CD4-positive, CD25-positive, alpha-beta regulatory T cell (primary cell): ENCODE data around the gene TSHZ3. TPM values are rescaled to one million over a fixed set of nuclear protein-coding genes. Genes with fewer than 3 reads are reported as not detected.

Experiments used
- ATAC-seq, 2 donors: fragments of 150-1000 bp; cut with Tn5 transposase; one replicate each; pipeline ENCODE4 v1.10.0; 2021; ENCODE audit warnings: low read depth in 2 of 2, moderate number of reproducible peaks in 2 of 2, moderate library complexity in 1 of 2
- DNase-seq, 3 donors: peaks; one replicate each; pipeline versions ENCODE4 v3.0.0 to v3.0.0-alpha.2; 2012 to 2022; ENCODE audit warnings: mixed read lengths in 1 of 3
- H3K27ac ChIP-seq: one replicate; pipeline ENCODE4 v1.7.0; 2013; ENCODE audit warnings: mild to moderate bottlenecking, low read length; ENCODE audit not compliant: insufficient read depth, poor library complexity, severe bottlenecking
- H3K27me3 ChIP-seq: one replicate; pipeline ENCODE4 v1.7.0; 2013; ENCODE audit warnings: low read length; ENCODE audit not compliant: control insufficient read depth, insufficient read depth
- H3K36me3 ChIP-seq: one replicate; pipeline ENCODE4 v1.7.0; 2013; ENCODE audit warnings: mild to moderate bottlenecking, low read length, moderate library complexity; ENCODE audit not compliant: control insufficient read depth, insufficient read depth
- H3K4me1 ChIP-seq: 2 replicates; pipeline ENCODE4 v1.7.0; 2013; ENCODE audit warnings: mild to moderate bottlenecking, low read length; ENCODE audit not compliant: insufficient read depth, control insufficient read depth, poor library complexity, severe bottlenecking
- H3K4me3 ChIP-seq: one replicate; pipeline ENCODE4 v1.7.0; 2013; ENCODE audit warnings: low read depth, mild to moderate bottlenecking, low read length, moderate library complexity
- H3K9me3 ChIP-seq, 2 experiments: 1 replicate in 1 of 2; 2 replicates in 1 of 2; pipeline ENCODE4 v1.7.0; 2013; ENCODE audit warnings: low read length in 2 of 2, mild to moderate bottlenecking in 1 of 2, moderate library complexity in 1 of 2; ENCODE audit not compliant: control insufficient read depth in 2 of 2
- H3K27ac Mint-ChIP-seq, 3 donors: one replicate each; pipeline ENCODE4 v1.8.0; 2020 to 2022; ENCODE audit warnings: mild to moderate bottlenecking in 3 of 3, mixed read lengths in 3 of 3, moderate library complexity in 2 of 3
- H3K27me3 Mint-ChIP-seq: one replicate; pipeline ENCODE4 v1.8.0; 2022; ENCODE audit warnings: mild to moderate bottlenecking, mixed read lengths
- H3K36me3 Mint-ChIP-seq: one replicate; pipeline ENCODE4 v1.8.0; 2020; ENCODE audit warnings: mixed read lengths
- H3K4me1 Mint-ChIP-seq, 4 donors: one replicate each; pipeline ENCODE4 v1.8.0; 2020 to 2022; ENCODE audit warnings: mixed read lengths in 4 of 4, mild to moderate bottlenecking in 1 of 4
- H3K4me3 Mint-ChIP-seq, 4 donors: one replicate each; pipeline ENCODE4 v1.8.0; 2020 to 2022; ENCODE audit warnings: mild to moderate bottlenecking in 4 of 4, mixed read lengths in 4 of 4, moderate library complexity in 3 of 4
- H3K9me3 Mint-ChIP-seq, 7 donors: one replicate each; pipeline ENCODE4 v1.8.0; 2020 to 2022; ENCODE audit warnings: mixed read lengths in 7 of 7, mild to moderate bottlenecking in 3 of 7, moderate library complexity in 2 of 7
- polyA plus RNA-seq, 4 donors: library from polyadenylated mRNA; unstranded; fragments of 300-500 nt; fragmentation: Illumina TruSeq; gene quantifications; one replicate each; pipeline ENCODE4 v1.2.3, GENCODE V29; 2021
- total RNA-seq: library from RNA; stranded (reverse); gene quantifications from one replicate; pipeline ENCODE4 v1.2.3, GENCODE V29; 2022

The TSHZ3 gene
- total and polyA plus RNA-seq, 5 donors from 2014 or later = 0.24 to 2.5 (median 0.96) TPM

DNA sequence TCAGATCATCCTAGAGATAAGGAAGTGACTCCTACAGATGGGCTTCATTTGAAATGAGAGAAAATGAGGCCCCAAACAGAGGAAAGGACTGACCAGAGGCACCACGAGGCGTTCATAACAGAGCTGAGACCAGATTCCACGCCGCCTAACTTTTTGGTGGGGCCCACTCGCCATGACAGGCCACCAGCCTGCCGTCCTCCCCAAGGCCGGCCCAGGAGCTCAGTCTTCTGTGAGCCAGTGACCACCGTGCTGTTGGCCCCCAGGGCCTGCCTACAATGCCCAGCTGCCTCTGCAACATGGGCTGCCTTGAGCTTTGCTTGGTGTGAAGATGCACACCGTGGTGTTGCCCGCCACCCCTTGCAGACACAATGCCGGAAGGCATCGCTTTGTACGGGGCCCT is 40.5 kb downstream of the TSHZ3 start:
- Histone ChIP-seq H3K36me3 (no peaks in the 10 kb centered on the region), H3K27me3 (no peaks in the 10 kb centered on the region), H3K27ac (no peak overlapping the region), H3K9me3 (no peaks in the 10 kb centered on the region), H3K4me3 (no peak overlapping the region), H3K4me1 (no peaks in the 10 kb centered on the region)
- DNase-seq = no peak
- Mint-ChIP-seq H3K27ac (no peak overlapping the region), H3K9me3 (no peaks in the 10 kb centered on the region), H3K27me3 (no peaks in the 10 kb centered on the region), H3K36me3 (no peaks in the 10 kb centered on the region), H3K4me1 (no peaks in the 10 kb centered on the region), H3K4me3 (peak overlapping the region in 1 of 4 donors; percentile 10)
- ATAC-seq = no peak

DNA sequence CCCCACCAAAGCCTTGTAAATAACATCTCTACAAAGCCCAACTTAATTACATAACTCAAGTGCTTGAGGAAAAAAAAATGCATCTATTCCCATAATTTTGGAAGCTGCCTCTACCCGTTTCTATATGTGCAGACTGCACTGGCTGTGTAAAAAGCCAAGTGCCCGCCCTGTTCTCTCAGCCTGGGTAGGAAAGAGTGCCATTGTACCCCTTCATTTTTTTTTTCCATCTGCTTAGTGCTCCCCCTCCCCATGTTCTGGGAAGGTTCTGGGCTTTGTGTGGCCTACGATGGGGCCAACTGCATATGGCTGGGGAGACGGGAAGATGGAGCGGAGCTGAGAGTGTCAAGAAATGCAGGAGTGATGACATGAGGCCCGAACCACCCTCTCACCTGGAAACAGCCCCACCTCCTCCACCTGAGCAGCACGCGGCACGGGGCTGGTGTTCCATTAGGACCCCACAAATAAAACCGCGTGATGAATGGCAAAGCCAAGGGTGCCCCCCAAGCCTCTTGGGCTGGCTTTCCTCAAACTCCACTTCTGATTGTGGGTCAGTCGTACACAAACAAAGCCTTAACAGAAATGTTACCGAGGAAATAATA is 42.1 kb downstream of the TSHZ3 start:
- no peak overlapping the region for H3K4me3 ChIP-seq
- no peaks in the 10 kb centered on the region for H3K36me3 ChIP-seq
- no peak for DNase-seq
- no peaks in the 10 kb centered on the region for H3K9me3 Mint-ChIP-seq
- H3K4me1 ChIP-seq = no peaks in the 10 kb centered on the region
- no peaks in the 10 kb centered on the region for H3K27me3 ChIP-seq
- H3K4me1 Mint-ChIP-seq = no peaks in the 10 kb centered on the region
- no peaks in the 10 kb centered on the region for H3K27me3 Mint-ChIP-seq
- H3K27ac Mint-ChIP-seq = no peak overlapping the region
- H3K36me3 Mint-ChIP-seq = no peaks in the 10 kb centered on the region
- no peak overlapping the region for H3K27ac ChIP-seq
- no peak overlapping the region for H3K4me3 Mint-ChIP-seq
- no peak for ATAC-seq
- H3K9me3 ChIP-seq = no peaks in the 10 kb centered on the region

GRCh38 chr19:31306006-31306753 is 43.1 kb downstream of the TSHZ3 start:
- no peaks in the 10 kb centered on the region for H3K36me3 Mint-ChIP-seq
- DNase-seq (no peak), ATAC-seq (no peak)
- Histone ChIP-seq H3K4me1 (no peaks in the 10 kb centered on the region), H3K27me3 (no peaks in the 10 kb centered on the region), H3K9me3 (no peaks in the 10 kb centered on the region), H3K36me3 (no peaks in the 10 kb centered on the region), H3K4me3 (no peak overlapping the region), H3K27ac (no peak overlapping the region)
- no peaks in the 10 kb centered on the region for H3K4me1 Mint-ChIP-seq
- H3K27me3 Mint-ChIP-seq = no peaks in the 10 kb centered on the region
- H3K27ac Mint-ChIP-seq = no peak overlapping the region
- H3K4me3 Mint-ChIP-seq = no peak overlapping the region
- no peaks in the 10 kb centered on the region for H3K9me3 Mint-ChIP-seq

DNA sequence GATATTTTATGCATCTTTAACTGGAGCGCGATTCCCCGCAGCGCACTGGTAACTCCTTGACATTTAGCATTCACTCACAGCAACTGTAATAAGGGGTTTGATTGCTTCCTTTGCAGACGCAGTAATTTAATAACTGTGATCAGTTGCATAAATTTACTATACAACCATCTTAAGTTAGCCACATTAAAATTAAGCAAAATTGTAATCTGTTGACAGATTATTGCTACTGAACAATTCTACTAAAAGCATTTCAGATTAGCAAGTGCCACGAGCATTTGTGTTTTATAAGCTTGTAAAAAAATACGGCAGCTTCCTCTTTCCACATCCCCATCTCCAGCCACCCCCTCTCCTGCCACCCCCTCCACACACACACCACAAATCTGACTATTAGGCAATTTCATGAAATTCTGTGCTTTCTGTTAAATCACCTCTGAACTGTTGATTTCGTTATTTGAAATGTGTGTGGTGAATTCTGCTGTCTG is 44.4 kb downstream of the TSHZ3 start:
- H3K4me1 ChIP-seq = no peaks in the 10 kb centered on the region
- no peaks in the 10 kb centered on the region for H3K4me1 Mint-ChIP-seq
- H3K4me3 ChIP-seq = no peak overlapping the region
- ATAC-seq (no peak), DNase-seq (no peak)
- H3K36me3 ChIP-seq = no peaks in the 10 kb centered on the region
- no peaks in the 10 kb centered on the region for H3K9me3 ChIP-seq
- no peak overlapping the region for H3K27ac ChIP-seq
- H3K9me3 Mint-ChIP-seq = no peaks in the 10 kb centered on the region
- no peaks in the 10 kb centered on the region for H3K36me3 Mint-ChIP-seq
- H3K27me3 ChIP-seq = no peaks in the 10 kb centered on the region
- no peaks in the 10 kb centered on the region for H3K27me3 Mint-ChIP-seq
- H3K27ac Mint-ChIP-seq = no peak overlapping the region
- H3K4me3 Mint-ChIP-seq = no peak overlapping the region

DNA sequence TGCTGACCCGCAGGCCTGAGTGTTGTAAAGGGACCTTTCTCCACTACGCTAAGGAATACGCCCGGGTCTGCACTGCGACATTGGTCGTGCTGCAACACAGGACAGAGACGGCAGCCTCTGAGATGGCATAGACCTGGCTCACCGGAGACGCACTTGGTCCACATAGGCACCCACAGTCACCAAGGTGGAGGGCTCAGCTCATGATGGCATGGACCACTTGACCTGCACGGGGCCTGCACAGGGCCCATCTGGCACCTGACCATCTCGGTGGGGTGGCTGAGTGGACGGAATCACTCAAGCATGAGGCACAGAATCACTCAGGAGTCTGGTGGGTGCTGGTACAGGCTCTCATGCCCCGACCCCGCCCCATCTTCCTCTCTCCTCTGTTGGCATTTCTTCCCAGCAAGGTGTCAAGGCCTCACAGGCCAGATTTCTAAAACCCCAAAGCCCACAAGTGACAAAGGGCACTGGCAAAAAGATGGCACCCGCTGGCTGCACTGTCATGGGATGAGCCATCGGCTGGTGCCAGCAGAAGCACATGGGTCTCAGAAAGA is 45.9 kb downstream of the TSHZ3 start:
- Mint-ChIP-seq H3K27me3 (no peaks in the 10 kb centered on the region), H3K4me1 (no peaks in the 10 kb centered on the region), H3K36me3 (no peaks in the 10 kb centered on the region), H3K9me3 (no peaks in the 10 kb centered on the region), H3K4me3 (no peak overlapping the region), H3K27ac (no peak overlapping the region)
- no peak overlapping the region for H3K4me3 ChIP-seq
- H3K36me3 ChIP-seq = no peaks in the 10 kb centered on the region
- H3K27ac ChIP-seq = no peak overlapping the region
- no peaks in the 10 kb centered on the region for H3K27me3 ChIP-seq
- no peak for ATAC-seq
- no peak for DNase-seq
- H3K9me3 ChIP-seq = no peaks in the 10 kb centered on the region
- H3K4me1 ChIP-seq = no peaks in the 10 kb centered on the region

GRCh38 chr19:31301306-31301980 is 47.8 kb downstream of the TSHZ3 start:
- H3K4me3 ChIP-seq = no peak overlapping the region
- Mint-ChIP-seq H3K4me3 (no peak overlapping the region), H3K9me3 (no peaks in the 10 kb centered on the region), H3K27ac (no peak overlapping the region), H3K4me1 (no peaks in the 10 kb centered on the region), H3K36me3 (no peaks in the 10 kb centered on the region), H3K27me3 (no peaks in the 10 kb centered on the region)
- DNase-seq = no peak
- no peaks in the 10 kb centered on the region for H3K27me3 ChIP-seq
- no peak overlapping the region for H3K27ac ChIP-seq
- no peaks in the 10 kb centered on the region for H3K4me1 ChIP-seq
- no peaks in the 10 kb centered on the region for H3K9me3 ChIP-seq
- no peak for ATAC-seq
- no peaks in the 10 kb centered on the region for H3K36me3 ChIP-seq

DNA sequence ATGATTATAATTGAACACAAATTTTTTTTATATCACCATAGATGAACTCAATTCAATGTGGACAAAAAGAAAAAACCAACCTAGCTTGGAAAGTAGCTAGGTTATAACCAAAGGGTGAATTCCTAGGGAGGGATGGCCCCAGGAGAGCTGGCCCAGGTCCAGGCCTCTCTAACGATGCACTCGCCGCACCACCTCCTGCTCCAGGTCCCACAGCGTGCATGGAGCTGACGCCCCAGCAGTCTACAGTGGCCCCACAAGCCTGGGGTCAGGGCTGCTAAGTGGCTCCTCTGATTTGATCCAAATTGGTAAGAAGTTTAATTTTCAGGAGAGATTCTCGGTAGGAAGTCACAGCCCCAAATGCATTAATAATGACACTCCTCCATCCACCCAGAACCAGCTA is 48.8 kb downstream of the TSHZ3 start:
- no peaks in the 10 kb centered on the region for H3K4me1 ChIP-seq
- H3K27ac Mint-ChIP-seq = no peak overlapping the region
- no peaks in the 10 kb centered on the region for H3K9me3 Mint-ChIP-seq
- no peaks in the 10 kb centered on the region for H3K36me3 Mint-ChIP-seq
- ATAC-seq = no peak
- no peak overlapping the region for H3K4me3 ChIP-seq
- no peaks in the 10 kb centered on the region for H3K4me1 Mint-ChIP-seq
- no peaks in the 10 kb centered on the region for H3K36me3 ChIP-seq
- no peak for DNase-seq
- no peaks in the 10 kb centered on the region for H3K27me3 Mint-ChIP-seq
- no peak overlapping the region for H3K27ac ChIP-seq
- no peak overlapping the region for H3K4me3 Mint-ChIP-seq
- no peaks in the 10 kb centered on the region for H3K9me3 ChIP-seq
- H3K27me3 ChIP-seq = no peaks in the 10 kb centered on the region
